Neural crest cell (in vitro differentiated cells): Measurements from ENCODE around the gene GCNT4. TPM values are rescaled to one million over a fixed set of nuclear protein-coding genes. Genes with fewer than 3 reads are reported as not detected.

Experiments used
- DNase-seq: peaks from one replicate; pipeline ENCODE4 v3.0.0; 2021; ENCODE audit warnings: low read depth, mixed read lengths, low spot score
- H3K27ac Mint-ChIP-seq: one replicate; pipeline ENCODE4 v1.8.0; 2021; ENCODE audit warnings: mild to moderate bottlenecking, mixed read lengths; ENCODE audit not compliant: unreplicated experiment
- H3K27me3 Mint-ChIP-seq: 2 replicates; pipeline ENCODE4 v1.8.0; 2021; ENCODE audit warnings: low read depth, mild to moderate bottlenecking, mixed read lengths
- H3K36me3 Mint-ChIP-seq: 2 replicates; pipeline ENCODE4 v1.8.0; 2021; ENCODE audit warnings: low read depth, mild to moderate bottlenecking, mixed read lengths
- H3K4me1 Mint-ChIP-seq: 2 replicates; pipeline ENCODE4 v1.8.0; 2021; ENCODE audit warnings: mixed read lengths
- H3K4me3 Mint-ChIP-seq: one replicate; pipeline ENCODE4 v1.8.0; 2021; ENCODE audit warnings: mild to moderate bottlenecking, mixed read lengths
- H3K9me3 Mint-ChIP-seq: 2 replicates; pipeline ENCODE4 v1.8.0; 2021; ENCODE audit warnings: mixed read lengths
- total RNA-seq: library from RNA; stranded (reverse); gene quantifications from 2 replicates; pipeline ENCODE4 v1.2.1, GENCODE V29; 2021
- TF ChIP-seq, protein P1 (sequence below): fragments of 200-600 bp; sonication (generic); conservative IDR thresholded peaks from 2 replicates; pipeline ENCODE4 v1.5.0; 2021; ENCODE audit warnings: antibody characterized with exemption, mild to moderate bottlenecking

The GCNT4 gene
- total RNA-seq, 1 donor from 2014 or later = 0.56 TPM

- Mint-ChIP-seq H3K27ac (no peak overlapping the region), H3K4me1 (no peaks in the 10 kb centered on the region)
These were observed 18.1 kb downstream of the GCNT4 start for GRCh38 chr5:75034137-75034739.

DNA sequence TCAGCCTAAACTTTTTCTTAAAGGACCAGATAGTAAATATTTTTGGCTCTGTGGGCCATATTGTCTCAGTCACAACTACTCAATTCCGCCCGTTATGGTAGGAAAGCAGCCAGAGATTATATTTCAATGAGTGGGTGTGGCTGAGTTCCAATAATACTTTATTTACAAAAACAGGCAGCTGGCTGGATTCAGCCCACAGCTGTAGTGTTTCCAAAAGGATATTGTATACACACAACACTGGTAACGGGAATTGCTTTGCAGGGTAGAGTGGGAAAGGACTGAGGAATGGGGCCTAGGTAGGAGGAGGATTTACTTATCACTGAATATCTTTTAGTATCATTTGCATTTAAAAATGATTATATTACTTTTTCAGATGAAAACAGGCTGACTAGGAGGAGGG is 21.0 kb downstream of the GCNT4 start:
- Mint-ChIP-seq H3K4me1 (no peaks in the 10 kb centered on the region), H3K36me3 (no peaks in the 10 kb centered on the region), H3K27ac (no peak overlapping the region), H3K9me3 (no peaks in the 10 kb centered on the region), H3K27me3 (no peaks in the 10 kb centered on the region), H3K4me3 (no peak overlapping the region)
- DNase-seq = no peak
- TF ChIP-seq, protein P1, sequence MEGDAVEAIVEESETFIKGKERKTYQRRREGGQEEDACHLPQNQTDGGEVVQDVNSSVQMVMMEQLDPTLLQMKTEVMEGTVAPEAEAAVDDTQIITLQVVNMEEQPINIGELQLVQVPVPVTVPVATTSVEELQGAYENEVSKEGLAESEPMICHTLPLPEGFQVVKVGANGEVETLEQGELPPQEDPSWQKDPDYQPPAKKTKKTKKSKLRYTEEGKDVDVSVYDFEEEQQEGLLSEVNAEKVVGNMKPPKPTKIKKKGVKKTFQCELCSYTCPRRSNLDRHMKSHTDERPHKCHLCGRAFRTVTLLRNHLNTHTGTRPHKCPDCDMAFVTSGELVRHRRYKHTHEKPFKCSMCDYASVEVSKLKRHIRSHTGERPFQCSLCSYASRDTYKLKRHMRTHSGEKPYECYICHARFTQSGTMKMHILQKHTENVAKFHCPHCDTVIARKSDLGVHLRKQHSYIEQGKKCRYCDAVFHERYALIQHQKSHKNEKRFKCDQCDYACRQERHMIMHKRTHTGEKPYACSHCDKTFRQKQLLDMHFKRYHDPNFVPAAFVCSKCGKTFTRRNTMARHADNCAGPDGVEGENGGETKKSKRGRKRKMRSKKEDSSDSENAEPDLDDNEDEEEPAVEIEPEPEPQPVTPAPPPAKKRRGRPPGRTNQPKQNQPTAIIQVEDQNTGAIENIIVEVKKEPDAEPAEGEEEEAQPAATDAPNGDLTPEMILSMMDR = no peak

More at GRCh38 chr5:75034137-75034739, 18.1 kb downstream of the GCNT4 start:
- TF ChIP-seq, protein P1 = no peak
- Mint-ChIP-seq H3K9me3 (no peaks in the 10 kb centered on the region), H3K27me3 (no peaks in the 10 kb centered on the region), H3K36me3 (no peaks in the 10 kb centered on the region), H3K4me3 (no peak overlapping the region)
- DNase-seq = no peak

- H3K27ac Mint-ChIP-seq = no peak overlapping the region
- H3K4me3 Mint-ChIP-seq = no peak overlapping the region
- H3K4me1 Mint-ChIP-seq = no peaks in the 10 kb centered on the region
- DNase-seq = no peak
- H3K27me3 Mint-ChIP-seq = peaks cover 3% of the 10 kb centered on the region
- TF ChIP-seq, protein P1 = no peak
- H3K36me3 Mint-ChIP-seq = no peaks in the 10 kb centered on the region
- no peaks in the 10 kb centered on the region for H3K9me3 Mint-ChIP-seq
These were observed 24.3 kb downstream of the GCNT4 start for GRCh38 chr5:75028090-75028489.

DNA sequence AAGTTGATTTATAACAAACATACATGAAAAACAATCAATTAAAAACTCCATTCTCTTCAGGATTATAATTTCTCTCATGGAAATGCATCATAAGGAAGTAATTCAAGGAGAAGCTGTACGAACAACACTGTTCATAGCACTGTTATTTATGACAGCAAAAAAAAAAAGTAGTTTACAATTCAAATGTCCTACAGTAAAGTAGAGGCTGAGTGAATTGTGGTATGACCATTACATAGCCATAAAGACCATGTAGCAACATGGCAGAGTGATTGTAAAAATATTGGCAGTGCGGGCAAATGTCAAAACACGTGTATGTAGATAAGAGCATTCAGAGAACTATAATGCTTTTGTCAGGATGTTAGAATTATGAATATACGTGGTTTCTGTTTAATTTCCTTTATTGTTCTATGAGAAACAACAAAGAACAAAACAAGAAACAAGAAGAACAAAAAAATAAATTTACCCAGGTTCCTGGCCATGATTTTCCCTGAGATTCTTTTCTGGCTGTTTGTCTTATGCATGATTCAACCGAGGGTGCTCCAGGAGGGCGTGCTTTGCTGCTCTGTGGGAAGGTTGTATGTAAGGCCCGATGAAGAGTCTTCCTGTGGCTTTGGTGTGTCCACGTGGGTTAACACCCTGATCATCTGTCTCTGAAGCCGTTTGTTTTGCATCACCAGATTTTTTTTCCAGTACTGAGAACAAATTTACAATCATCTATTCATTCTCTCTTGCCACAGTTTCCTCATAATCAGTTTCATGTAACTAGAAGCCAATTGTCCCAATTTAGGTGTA is 28.8 kb downstream of the GCNT4 start:
- H3K36me3 Mint-ChIP-seq = no peaks in the 10 kb centered on the region
- DNase-seq = no peak
- no peak overlapping the region for H3K27ac Mint-ChIP-seq
- TF ChIP-seq, protein P1 = no peak
- H3K27me3 Mint-ChIP-seq = peaks cover 3% of the 10 kb centered on the region
- no peaks in the 10 kb centered on the region for H3K9me3 Mint-ChIP-seq
- H3K4me3 Mint-ChIP-seq = no peak overlapping the region
- no peaks in the 10 kb centered on the region for H3K4me1 Mint-ChIP-seq

GRCh38 chr5:75021800-75022199 is 30.6 kb downstream of the GCNT4 start:
- no peaks in the 10 kb centered on the region for H3K36me3 Mint-ChIP-seq
- TF ChIP-seq, protein P1 = no peak
- no peaks in the 10 kb centered on the region for H3K4me1 Mint-ChIP-seq
- H3K27ac Mint-ChIP-seq = no peak overlapping the region
- peaks cover 3% of the 10 kb centered on the region for H3K27me3 Mint-ChIP-seq
- H3K4me3 Mint-ChIP-seq = no peak overlapping the region
- no peaks in the 10 kb centered on the region for H3K9me3 Mint-ChIP-seq
- DNase-seq = no peak
